ENCODE data around the gene SLC24A4.

The SLC24A4 gene

DNA sequence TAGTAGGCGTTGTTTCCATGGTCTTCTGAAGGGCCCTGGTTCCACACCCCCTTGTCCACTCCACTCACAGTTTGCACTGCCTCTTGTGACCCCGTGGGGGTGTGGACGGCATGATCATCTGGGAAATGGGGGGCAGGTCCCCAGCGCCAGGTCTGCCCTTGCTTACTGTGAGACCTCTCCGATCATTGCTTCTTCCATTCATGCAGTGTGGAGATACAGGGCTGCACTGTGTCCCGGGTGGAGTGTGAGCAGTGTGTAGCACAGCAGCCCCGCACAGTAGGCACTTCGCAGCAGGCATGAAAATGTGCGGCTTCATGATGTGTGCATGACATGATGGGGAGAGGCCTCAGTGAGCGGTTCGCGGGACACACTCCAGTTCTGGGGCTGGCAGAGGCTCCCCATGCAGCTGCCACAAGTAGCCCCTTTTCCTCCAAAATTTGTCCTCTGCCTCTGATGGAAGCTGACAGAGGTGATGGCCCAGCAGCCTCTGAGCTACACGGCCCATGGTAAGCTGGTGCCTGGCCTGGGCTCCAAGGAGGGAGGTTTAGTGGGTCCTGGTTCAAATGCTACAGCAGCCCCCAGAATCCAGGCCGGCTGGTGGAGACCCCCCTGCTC lies 205.6 kb downstream of the SLC24A4 start:
- no peak for DNase-seq

DNA sequence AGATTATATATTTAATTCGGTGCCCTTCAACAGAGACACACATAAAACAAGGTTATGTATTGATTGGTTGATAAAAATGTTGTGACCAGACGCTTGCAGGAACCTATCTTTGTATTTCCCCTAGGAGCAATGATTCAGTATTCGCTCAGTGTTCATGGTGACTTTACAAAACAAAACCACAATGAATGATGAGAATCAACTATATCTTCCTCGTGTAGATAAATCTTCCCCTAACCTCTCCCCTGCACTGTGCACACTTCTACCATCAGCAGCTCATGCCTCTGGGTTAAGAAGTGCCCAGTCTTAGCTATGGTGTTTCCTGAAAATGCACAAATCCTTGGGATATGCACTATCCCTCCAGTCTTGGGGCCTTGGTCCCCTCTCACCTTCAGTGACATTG lies 206.9 kb downstream of the SLC24A4 start:
- DNase-seq, result no peak

DNA sequence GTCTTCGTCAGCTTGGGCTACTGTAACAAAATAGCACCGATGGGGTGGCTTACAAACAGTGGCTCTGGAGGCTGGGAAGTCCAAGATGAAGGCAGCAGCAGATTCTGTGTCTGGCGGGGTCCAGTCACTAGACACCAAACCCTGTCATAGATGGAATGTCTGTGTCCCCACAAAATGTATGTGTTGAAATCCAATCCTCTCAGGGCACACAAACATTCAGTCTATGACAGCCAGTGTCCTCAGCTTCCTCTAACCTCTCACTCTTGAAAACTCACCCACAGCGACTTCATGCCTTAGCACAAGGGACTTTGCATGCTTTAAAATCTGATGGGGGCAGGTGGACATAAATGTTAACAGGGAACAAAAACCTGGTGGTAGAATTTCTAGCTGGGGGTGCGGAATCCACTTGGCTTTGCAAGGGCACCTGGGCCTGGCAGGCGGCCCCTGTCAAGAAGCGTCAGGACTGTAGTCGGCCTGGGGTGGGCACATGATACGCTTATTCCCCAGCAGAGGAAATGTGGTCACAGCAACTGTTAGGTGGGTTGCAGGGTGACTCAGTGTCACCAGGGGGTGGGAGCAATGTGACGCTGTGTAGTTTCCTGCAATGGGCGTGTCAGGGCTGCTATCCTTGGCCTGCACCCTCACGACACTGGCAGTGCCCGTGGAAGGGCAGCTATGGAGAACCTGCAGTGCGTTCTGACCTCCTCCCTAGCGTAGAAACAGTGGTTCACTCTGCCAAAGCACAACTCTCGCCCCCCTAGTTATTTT lies 208.3 kb downstream of the SLC24A4 start:
- DNase-seq, result no peak

DNA sequence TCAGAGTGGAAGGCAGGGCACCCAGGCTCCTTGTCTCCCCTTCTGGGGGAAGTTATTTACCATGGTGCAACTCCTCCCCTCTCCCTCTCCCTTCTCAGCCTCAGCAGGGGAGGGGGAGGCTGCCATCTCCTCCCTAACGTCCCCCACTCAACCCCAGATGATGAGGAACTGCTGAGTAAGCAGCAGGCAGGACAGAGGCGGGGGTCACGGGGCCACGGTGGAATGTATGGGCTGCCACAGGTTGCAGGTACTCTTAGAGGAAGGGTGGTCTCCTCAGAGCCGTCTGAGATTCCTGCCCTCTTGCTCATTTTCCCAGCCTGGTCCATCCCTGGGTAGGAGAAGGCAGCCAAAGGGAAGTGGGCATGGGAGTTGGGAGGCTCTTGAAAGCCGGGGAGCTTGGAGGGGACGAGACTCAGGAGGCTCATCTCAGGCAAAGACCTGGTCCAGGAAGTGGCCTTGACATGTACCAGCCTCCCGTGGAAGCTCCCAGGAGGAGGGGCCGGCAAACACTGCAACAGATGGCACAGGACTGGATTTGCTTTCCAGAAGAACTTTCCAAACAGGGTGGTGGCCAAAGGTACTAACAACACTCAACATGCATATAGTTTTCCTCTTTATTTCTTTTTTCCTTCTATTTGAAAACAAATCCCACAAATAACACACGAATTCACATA lies 209.7 kb downstream of the SLC24A4 start:
- DNase-seq, result no peak

DNA sequence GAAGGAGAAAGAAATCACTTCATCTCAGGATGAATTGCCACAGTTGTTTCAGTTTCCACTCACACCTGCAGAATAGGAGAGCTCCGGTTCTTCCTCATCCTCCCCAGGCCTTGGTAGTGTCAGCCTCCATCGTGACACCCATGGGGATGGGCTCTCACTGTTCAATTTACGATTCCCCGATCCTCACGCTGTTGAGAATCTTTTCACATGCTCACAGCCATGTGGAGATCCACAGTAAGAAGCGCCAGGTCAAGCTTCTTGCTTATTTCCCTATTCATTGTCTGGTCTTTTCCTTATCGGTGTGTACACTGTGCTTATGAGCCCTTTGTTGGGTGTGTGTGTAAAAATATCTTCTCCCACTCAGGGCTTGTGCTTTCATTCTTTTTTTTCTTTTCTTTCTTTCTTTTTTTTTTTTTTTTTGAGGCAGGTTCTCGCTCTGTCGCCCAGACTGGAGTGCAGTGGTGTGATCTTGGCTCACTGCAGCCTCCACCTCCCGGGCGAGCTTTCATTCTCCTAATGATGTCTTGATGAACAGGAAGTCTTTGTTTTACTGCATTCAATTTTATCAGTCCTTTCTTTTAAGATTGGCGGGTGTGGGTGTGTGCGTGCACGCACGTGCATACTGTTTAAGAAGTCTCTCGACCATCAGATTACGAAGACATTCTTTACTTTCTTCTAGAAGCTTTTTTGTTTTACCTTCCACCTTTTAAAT lies 212.1 kb downstream of the SLC24A4 start:
- no peak for DNase-seq

DNA sequence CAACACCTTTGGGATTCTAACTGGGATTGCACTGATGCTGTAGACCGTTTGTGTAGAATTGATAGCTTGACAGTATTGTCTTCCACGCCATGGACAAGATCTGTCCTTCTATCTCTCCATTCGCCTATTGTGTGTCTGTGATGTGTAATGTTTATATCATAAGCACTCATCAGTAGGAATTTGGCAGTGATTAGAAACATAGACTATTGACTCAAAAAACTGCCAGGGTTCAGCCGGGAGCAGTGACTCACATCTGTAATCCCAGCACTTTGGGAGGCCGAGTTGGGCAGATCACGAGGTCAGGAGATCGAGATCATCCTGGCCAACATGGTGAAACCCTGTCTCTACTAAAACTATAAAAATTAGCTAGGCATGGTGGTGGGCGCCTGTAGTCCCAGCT lies 213.3 kb downstream of the SLC24A4 start:
- DNase-seq, result peak; percentile 17

DNA sequence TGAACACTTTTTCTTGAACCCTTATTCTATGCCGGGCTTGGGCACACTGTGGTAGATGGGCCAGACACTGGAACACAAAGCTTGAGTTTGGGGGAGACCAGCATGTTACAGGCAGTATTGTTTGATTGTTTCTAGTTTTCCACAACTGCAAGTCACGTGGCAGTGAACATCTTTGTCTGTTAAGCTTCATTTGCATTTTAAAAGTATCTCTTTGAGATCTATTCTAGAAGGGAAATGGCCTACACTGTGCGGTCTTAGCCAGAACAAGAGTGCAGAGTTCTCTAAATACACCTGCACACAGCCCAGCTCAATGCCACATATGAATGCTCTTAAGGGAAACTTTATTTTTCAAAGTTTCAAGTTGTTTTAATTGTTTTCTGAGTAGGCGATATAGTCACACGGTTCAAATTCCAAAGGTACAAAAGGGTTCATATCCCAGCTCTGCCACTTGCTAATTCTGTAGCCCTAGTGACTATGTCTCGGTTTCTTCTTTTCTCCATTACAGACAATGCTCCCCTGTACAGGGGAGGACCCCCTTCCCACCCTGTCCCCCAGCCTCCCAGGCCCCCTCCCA lies 215.5 kb downstream of the SLC24A4 start:
- no peak for DNase-seq

DNA sequence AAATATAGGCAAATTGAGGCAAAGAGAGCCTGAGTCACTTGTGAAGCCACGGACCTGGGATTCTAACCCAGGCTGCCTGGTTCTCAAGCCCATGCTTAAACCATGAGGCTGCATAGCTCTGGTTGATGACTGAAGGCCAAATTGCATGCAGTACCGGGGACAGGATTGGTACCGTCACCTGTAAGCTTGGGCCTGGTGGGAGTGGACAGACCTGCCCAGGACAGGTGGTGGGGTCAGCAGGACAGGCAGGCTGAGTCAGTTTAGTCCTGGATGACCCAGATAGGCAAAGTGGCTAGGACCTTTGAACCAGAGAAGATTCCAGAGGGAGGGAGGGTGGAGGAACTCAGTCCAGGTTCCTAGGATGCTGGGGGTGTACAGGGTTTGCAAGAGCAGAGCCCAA lies 216.5 kb downstream of the SLC24A4 start:
- no peak for DNase-seq

DNA sequence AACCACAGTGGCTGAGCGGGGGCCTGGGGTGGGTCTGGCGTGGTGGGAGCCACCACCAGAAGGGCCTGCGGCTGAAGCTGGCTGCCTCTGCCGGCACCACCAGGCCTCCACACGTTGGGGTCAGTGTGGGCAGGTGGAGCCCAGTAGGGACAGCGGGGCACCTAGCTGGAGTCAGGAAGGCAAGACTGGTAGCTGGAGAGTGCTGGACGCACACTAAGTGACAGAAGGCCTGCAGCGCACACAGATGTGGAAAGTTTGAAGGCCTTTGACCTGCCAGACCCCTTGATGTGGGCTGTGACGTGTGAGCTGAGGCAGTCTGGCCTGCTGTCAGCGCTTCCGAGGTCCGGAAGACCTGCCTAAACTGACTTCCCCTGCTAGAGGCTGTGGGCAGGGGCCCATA lies 216.9 kb downstream of the SLC24A4 start:
- DNase-seq, result no peak

DNA sequence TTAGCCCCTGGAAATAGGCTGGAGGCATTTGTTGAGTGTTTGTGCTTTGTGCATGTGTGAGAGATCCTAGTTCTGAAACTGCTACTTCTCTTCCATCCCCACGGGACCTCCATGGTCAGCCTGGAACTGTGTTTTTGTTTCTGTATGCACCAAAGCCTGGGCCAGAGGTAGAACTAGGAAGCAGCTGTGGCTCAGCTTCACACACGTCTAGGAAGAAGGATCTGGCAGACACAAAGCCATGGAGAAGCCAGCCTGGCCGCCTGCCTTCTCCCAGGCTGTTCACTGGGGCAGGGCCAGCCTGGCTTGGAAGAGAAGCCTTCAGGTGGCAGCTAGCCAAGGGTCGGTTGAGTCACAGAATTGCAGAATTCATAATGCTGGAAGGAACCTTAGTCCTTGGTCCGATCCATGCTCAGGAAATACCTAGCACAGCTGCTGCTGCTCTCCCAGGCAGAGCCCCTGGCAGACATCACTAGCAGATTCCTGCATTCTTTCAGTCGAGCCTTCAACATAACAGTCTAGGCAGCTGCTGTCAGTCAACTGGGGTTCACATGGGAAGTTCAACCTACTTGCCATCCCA lies 217.6 kb downstream of the SLC24A4 start:
- DNase-seq, result peak; percentile 72

DNA sequence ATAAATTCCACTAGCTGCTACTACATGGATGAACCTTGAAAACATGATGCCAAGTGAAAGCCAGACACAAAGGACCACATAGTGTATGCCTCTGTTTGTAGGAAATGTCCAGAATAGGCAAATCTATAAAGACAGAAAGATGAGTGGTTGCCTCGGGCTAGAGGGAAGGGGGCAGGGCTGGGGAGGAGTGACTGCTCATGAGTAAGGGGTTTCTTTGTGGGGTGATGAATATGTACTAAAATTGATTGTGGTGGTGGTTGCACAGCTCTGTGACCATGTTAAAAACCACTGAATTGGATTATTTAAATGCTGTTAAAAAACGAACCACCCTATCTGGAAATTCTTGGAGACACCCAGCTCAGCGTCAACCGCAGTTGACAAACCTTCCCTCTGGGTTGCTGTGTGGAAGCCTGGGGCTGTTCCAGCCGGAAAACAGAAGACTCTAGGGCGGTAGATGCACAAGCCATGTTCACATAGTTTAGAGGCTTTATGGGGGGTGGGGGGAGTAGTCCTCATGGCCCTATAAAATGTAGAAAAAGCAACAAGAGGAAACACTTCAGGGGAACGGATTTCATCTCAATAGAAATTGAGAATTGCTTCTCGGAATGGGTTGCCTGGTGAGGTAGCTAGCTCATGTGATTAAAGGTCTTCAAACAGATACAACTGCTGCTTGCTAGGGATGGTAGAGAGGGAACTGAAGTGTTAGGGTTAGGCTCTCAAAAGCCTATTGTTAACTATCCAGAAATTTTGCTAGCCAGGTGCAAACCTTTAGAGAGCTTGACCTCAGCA lies 220.0 kb downstream of the SLC24A4 start:
- DNase-seq, result no peak

DNA sequence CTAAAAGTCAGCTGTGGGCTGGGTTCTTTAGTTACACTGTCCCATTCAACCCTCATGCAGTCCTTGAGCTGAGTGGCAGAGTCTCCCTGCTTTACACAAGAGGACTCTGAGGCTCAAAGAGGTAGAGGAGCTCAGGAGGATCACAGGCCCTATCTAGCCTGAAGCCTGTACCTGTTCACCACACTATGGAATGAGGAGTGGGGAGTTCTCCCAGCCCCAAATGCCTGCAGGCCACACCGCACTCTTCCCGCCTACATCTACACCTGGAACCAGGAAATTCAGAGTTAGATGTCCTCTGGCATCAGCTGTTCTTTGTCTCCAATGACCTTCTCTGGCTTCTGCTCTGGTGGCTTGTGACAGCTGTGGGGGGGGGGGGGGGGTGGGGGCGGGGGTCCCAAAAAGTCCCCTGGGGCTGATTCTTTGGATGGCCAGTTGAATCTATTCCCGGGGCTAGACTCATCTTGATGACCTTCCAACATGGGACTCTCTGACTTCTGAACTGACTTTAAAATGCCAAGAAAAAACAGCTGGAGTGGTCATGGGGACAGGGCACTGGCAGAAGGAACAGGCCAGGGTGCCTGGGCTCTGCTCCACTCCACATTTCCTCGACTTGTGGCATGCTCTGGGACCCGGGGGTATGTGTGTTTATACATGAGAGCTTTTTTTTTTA lies 221.2 kb downstream of the SLC24A4 start:
- DNase-seq, result no peak

DNA sequence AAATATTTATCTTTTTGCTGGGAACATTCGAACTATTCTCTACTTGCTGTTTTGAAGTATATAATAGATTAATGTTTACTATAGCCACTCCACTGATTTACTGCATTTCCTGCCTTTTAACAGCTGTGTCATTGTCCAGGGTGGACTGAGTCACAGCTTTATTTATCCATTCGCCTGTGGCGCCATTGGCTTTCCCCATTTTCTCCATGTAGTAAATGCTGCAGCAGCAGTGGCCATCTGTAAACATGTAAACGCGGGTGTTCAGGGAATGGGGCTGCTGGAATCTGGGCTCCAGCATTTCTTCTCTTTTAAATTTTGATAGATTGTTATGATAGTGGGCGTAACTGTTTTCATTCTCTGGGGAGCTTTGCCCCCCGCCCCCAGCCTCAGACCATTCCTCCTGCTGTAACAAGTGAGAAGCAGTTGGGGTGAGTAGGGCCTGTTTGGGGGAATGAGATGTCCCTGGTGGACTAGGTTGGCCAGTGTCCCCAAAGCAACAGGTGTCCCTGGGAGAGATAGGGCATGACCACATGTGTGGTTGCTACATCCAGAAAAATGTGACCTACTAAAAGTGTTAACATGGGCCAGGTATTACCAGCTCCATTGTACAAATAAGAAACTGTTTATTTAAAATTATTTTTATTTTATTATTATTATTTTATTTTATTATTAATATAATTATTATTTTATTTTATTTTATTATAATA lies 223.5 kb downstream of the SLC24A4 start:
- DNase-seq, result peak; percentile 41

DNA sequence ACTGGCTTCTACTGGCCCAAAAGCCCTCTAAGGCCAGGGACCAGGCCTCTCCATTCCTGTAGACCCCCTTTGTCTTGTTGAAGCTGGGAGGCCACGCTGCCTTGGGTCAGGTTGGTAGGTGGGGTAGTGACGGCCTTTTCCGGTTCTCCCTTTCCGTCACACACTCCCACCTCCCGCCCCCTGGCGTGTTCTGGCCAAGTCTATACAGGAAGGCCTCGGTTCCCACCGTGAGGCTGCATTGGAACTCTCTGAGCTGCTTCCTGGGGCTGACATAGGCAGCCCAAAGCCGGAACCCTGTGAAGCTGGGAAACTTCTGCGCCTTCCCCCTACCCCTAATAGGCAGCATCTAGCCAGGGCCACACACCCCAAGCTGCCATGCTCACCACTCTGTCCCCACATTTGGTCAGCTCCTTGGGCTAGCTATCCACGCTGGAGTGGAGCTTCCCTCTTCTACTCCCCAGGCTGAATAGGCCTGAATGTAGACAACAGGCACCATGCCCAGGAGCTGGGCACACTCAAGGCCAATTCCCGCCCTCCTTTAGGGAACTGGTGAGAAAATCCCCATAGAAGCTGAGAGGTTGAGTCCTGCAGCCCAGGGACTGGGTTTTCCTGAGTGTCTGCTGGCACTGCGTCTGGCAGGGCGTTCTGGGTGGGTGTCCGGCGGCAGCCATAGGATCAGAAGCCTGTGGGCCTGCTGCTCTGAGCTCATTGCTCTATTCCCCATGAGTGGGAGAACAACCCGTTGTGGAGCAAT lies 226.3 kb downstream of the SLC24A4 start:
- DNase-seq, result no peak

DNA sequence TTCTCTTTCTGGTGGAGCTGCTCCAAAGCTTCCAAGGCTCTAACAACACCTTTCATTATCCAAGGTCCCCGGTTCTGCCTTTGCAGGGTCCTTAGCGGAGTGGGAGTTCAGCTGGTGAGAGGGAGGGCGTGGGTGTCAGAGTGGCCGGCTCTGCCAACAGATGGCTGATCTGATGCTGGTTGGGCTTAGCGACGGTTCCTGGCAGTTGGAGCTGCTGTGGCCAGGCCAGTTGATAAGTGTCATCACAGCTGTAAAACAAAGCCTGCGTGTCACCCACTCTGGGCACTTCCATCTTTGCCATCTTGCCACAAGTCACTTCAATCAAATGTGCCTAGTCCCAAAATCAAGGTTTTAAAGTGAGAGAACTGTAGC lies 226.9 kb downstream of the SLC24A4 start:
- no peak for DNase-seq
